HG03442 (cell line): ENCODE results near the gene XRCC6.
"Not testable (repeated sequence)": the region's sequence is repeated elsewhere in the genome, so short reads cannot be mapped to it uniquely, and the experiment has no call there.

Source experiments
- ATAC-seq: cut with Tn5 transposase; IDR thresholded peaks from one replicate; pipeline ENCODE4 v1.9.1; 2021; ENCODE audit warnings: mild to moderate bottlenecking, moderate library complexity; ENCODE audit not compliant: unreplicated experiment

Gene XRCC6

DNA sequence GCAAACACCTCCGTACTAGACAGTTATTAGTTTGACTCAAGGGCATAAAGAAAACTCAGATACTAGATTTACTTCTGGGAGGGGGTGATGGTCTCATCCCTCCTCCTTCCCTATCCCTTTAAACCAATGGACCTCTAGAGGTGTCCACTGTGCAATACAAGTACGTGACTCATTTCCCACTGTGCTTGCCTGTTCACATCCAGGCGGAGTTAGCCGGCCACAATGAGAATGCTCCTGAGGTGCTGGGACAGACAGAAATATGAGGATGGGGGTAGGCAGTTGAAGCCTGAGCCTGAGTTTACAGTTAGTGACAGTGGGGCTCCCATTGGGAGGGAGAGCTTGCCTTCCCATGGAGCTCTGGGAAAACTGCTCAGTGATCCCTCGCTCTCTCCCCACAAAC is 23.0 kb upstream of the XRCC6 start:
- no peak for ATAC-seq

DNA sequence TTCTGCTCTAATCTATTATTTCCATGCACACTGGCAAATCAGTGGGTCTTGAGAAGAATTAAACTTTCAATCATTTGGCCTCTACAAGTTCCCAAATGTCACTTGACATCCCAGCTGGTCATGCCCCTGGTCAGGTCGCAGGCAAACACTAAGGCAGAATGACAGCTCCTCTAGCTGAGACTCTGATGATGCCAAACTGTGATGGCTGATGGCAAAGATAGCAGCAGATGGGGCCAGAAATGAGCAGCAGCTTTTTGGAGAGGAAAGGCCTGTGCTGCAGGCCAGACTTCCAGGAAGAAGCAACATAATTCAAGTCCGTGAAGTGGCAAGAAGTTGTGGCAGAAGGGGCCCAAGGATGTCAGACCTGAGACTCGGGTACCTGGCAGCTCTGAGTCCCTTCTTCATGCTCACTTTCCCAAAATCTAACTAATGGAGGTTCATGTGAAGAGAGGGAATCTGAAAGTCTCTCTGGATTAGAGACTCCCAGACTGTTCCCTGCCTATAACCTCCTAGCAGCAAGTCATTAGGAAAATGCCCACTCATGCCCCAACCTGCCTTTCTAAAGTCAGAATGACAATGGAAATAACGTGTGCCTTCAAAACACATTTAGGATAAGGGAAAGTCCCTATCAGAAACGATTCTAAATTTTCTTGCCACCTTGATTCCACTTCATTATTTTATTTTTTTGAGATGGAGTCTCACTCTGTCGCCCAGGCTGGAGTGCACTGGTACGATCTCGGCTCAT is 22.0 kb upstream of the XRCC6 start:
- no peak for ATAC-seq

DNA sequence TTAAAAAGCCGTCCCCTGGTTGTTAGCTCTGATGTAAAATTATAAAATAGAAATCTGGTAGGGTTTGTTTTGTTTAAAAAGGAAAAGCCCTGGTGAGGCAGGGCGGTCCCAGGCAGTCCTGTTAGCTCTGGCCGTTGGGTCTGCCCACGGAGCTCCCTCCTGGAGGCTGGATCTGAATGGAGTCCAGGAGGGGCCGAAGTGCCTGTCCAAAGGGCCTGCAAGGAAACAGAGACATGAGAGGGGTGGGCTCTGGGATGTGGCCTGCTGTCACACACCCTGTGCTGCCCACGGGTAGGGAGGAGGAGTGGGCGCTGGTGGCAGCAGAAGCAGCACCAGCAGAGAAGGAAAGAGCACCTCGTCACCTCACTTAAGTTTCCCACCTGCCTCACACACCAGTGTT is 20.1 kb upstream of the XRCC6 start:
- ATAC-seq, result no peak

DNA sequence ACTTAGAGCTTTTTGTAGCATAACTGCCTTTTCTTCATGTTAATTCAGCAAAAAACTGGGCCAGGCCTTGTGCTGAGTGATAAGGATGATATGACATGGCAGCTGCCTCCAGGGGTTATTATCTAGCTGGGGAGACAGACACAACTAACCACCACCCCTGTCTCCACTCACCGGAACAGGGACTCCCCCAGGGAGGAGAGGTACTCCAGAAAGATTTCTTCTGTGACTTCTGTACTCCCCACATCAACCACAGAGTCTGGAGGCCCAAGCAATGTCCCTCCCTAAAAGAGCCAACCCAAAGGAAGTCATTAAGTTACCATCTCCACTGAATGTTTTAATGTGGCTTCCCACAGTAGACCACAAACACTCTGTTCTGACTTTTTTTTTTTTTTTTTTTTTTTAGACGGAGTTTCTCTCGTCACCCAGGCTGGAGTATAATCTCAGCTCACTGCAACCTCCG is 17.2 kb upstream of the XRCC6 start:
- ATAC-seq, result peak; percentile 74

DNA sequence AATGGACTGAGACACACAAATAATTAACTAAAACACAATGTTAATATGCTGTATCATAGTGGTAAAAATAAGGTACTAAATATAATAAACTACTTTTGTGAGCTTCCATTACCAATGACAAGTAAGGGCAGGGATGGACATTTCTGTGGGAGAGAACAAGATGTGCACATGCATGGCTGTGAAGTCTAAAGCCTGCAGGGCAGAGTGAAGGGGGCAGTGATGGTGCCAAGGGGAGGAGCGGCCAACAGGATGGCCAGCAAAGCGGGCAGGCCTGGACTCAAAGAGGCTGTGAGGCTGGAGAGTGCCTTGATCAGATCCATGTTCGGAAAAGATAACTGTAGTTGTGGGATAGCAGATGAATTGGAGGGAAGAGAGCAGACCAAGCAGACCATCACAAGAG is 12.7 kb upstream of the XRCC6 start:
- no peak for ATAC-seq

DNA sequence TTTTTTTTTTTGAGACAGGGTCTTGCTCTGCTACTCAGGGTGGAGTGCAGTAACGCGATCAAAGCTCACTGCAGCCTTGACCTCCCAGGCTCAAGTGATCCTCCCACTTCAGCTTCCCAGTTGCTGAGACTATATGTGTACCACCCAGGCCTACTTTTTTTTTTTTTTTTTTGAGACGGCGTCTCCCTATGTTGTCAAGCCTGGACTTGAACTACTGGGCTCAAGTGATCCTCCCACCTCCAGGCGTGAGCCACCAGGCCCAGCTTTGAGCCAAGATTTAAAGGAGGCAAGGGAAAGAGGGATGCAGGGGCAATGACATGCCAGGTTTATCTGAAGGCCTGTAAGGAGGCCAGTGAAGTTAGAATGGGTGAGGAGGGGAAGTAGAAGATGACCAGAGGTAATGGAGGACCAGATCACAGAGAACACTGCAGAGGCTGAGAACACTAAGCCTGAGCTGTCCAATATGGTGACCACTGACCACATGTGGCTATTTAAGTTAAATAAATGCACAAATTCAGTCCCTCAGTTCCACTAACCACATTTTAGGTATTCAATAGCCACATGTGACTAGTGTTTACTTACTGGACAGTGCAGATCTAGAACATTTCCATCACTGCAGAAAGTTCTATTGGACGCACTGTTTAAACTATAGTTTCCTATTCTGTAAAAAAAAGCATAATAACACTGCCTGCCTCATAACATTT is 8.3 kb upstream of the XRCC6 start:
- no peak for ATAC-seq

DNA sequence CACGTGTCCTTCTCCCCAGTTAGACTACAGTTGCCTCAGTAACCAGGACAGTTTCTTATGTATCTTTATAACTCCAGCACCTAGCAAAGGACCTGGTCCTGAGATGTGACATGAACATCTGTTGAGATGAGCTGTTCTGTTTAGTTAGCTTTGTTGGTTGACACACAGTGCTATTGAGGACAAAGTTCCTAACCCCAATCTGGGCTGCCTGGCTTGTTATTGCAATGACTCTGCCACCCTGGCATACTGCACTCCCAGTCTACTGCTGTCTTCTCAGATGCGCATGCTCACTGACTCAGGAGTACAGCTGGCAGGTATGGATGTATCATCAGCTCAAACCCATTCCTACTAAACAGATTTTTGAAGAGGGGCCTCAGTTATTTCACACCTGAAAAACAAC is 7.6 kb upstream of the XRCC6 start:
- no peak for ATAC-seq

DNA sequence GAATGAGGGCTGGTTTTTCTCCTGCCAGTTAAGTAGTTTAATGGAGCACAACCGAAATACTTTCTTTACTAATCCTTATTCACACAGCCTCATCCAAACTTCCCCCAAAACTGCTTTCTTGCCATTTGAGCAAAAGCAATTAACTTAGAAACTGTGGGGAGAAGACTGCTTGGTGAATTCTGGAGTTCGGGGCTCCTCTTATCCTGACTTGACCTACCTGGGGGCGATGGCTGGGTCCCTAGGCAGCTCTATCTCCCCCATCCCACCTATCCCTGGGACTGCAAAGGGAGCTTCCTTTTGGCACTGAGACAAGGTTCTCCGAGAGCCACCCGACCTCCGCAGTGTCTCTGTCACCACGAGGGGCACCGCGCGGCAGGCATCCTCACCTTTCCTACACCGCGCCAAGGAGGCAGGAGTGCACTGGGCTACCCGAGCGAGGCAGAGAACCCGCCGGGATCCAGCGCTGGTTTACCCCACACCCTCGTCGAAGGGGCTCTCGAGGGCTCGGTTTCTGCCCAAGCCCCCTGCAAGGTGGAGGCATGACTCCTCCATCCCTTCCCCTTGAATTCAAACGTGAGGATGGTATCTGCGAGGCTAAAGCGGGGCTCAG is 1.0 kb upstream of the XRCC6 start:
- ATAC-seq, result no peak

DNA sequence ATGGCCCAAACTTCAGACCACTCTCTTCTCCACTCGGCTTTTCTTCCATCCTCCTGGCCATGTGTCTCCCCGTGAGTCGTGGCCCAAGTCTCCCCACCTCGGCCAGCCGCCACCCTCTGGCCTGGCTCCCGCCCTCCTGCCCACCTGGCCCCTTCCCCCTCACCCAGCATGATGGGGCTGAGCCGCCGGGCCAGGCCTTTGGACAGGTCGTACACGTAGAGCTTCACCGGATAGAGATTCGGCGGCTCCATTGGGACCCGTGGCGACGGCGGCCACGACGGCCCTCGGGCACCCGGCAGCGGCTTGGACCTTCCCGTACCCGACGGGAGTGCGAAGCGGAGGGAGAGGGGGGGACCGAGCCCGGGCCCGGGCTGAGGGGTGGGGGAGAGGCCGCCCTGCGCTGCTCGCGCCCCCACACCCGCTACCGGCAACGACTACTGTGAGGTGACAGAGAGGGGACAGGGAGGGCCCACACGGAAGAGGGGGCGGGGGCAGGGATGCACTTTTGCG is 451 bp upstream of the XRCC6 start, which contains the start of gene DESI1:
Gene DESI1, minus strand, starts transcription at position 455 of the 510 bp plus-strand sequence. Its CDS starts 204 bp downstream, at position 251.
- no peak for ATAC-seq

DNA sequence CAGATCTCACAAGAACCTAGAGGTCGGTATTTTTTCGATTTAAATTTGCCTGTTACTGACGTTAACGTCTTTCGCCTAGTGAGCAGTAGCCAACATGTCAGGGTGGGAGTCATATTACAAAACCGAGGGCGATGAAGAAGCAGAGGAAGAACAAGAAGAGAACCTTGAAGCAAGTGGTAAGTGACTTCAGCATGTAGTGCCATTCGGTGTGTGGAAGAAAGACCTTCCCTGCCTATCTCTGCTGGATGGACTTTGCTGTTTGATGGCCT is 750 bp downstream of the XRCC6 start:
- ATAC-seq, result no peak

DNA sequence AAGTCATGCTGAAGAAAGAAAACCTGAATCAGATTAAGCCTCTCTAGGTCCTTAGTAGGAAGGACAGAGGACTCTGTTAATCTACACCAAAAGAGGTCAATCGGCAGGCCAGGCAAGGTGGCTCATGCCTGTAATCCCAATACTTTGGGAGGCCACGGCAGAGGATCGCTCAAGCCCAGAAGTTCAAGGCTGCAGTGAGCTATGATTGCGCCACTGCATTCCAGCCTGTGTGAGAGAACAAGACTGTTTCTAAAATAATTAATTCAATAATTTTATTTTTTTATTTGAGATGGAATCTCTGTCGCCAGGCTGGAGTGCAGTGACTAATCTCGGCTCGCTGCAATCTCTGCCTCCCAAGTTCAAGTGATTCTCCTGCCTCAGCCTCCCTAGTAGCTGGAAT is 4.5 kb downstream of the XRCC6 start:
- ATAC-seq, result no peak

DNA sequence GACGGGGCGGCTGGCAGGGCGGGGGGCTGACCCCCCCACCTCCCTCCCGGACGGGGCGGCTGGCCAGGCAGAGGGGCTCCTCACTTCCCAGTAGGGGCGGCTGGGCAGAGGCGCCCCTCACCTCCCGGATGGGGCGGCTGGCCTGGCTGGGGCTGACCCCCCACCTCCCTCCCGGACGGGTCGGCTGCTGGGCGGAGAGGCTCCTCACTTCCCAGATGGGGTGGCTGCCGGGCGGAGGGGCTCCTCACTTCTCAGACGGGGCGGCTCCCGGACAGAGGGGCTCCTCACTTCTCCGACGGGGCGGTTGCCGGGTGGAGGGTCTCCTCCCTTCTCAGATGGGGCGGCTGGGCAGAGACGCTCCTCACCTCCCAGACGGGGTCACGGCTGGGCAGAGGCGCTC is 10.0 kb downstream of the XRCC6 start:
- not testable (repeated sequence) for ATAC-seq

DNA sequence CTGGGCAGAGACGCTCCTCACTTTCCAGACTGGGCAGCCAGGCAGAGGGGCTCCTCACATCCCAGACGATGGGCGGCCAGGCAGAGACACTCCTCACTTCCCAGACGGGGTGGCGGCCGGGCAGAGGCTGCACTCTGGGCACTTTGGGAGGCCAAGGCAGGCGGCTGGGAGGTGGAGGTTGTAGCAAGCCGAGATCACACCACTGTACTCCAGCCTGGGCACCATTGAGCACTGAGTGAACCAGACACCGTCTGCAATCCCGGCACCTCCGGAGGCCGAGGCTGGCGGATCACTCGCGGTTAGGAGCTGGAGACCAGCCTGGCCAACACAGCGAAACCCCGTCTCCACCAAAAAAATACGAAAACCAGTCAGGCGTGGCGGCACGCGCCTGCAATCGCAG is 10.5 kb downstream of the XRCC6 start:
- not testable (repeated sequence) for ATAC-seq

DNA sequence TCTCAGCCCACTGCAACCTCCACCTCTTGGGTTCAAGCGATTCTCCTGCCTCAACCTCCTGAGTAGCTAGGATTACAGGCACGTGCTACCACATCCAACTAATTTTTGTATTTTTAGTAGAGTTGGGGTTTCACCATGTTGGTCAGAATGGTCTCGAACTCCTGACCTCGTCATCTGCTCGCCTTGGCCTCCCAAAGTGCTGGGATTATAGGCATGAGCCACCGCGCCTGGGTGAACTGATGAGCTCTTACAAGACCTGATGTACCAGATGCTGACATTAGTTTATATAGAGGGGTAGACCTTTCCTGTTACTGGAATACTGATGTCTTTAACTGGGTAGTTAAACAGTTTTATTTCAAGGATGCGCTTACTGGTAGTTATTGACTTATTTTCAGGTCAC is 13.5 kb downstream of the XRCC6 start:
- ATAC-seq, result not testable (repeated sequence)

DNA sequence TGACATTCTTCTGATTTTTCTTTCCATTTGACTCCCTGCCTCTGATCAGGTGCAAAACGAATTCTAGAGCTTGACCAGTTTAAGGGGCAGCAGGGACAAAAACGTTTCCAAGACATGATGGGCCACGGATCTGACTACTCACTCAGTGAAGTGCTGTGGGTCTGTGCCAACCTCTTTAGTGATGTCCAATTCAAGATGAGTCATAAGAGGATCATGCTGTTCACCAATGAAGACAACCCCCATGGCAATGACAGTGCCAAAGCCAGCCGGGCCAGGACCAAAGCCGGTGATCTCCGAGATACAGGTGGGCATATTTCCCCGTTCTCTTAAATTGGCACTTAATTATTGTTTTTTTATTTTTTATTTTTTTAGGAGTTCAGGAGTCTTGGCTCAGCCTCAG is 15.4 kb downstream of the XRCC6 start:
- no peak for ATAC-seq

DNA sequence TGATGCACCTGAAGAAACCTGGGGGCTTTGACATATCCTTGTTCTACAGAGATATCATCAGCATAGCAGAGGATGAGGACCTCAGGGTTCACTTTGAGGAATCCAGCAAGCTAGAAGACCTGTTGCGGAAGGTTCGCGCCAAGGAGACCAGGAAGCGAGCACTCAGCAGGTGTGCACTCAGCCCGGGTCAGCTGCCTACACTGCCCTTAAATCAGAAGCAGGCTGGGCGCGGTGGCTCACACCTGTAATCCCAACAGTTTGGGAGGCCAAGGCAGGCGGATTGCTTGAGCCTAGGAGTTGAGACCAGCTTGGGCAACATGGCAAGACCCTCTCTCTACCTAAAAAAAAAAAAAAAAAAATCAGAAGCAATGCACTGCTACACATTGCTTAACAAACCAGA is 16.5 kb downstream of the XRCC6 start:
- ATAC-seq, result not testable (repeated sequence)

DNA sequence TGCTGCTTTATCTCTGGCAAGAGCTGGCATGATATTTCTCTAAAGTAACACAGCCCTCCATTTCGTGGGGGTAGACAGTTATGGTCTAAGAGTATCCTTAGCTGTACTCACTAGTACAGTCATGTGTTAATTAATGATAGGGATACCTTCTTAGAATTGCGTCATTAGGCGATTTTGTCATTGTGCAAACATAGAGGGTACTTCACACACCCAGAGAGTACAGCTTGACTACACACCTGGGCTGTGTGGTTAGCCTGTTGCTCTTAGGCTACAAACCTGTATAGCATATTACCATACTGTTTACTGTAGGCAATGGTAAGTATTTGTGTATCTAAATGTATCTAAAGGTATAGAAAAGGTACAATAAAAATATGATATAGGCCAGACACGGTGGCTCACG is 17.0 kb downstream of the XRCC6 start:
- ATAC-seq, result no peak

DNA sequence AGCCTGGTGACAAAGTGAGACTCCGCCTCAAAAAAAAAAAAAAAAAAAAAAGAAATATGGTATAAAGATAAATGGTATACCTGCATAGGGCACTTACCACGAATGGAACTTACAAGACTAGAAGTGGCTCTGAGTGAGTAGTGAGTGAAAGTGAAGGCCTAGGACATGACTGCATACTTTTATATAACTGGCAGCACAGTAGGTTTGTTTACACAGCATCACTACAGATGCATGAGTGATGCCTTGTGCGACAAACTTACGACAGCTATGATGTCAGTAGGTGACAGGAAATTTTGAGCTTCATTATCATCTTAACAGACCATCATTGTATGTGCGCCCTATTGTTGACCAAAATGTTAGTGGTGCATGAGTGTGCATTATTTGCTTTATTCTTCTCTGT is 17.7 kb downstream of the XRCC6 start:
- no peak for ATAC-seq

DNA sequence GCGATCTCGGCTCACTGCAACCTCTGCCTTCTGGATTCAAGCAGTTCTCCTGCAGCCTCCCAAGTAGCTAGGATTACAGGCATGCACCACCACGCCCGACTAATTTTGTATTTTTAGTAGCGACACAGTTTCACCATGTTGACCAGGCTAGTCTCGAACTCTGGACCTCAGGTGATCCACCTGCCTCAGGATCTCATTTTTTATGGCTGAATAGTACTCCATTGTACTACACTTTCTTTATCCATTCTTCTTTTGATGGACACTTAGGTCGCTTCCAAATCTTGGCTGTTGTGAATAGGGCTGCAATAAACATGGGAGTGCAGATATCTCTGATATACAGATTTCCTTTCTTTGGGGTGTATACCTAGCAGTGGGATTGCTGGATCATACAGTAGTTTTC is 20.8 kb downstream of the XRCC6 start:
- no peak for ATAC-seq

DNA sequence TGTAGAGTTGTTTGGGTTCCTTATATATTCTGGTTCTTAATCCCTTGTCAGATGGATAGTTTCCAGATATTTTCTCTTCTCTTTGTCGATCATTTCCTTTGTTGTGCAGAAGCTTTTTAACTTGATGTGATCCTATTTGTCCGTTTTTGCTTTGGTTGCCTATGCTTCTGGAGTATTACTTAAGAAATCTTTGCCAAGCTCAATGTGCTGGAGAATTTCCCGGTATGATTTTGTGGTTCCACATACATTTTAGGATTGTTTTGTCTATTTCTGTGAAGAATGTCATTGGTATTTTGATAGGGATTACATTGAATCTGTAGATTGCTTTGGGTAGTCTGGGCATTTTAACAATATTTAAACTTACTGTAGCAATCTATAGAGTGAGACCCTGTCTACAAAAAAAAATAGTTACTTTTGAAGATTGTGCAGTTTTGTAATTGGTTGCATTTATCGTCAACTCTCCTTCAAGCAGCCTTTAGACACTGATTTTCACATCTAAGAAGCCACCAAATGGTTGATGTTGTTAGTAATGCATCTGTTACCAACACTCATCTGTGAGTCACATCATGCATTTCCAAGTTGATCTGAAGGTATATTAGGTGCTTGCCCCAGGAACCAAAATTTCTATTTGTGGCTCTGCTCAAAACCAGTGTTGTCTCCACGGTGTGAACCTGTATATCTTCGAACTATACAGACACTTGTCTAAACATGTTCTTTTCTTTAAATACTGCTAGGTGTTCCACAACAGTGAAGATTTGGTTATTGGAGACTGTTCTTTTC is 21.4 kb downstream of the XRCC6 start:
- ATAC-seq, result no peak

DNA sequence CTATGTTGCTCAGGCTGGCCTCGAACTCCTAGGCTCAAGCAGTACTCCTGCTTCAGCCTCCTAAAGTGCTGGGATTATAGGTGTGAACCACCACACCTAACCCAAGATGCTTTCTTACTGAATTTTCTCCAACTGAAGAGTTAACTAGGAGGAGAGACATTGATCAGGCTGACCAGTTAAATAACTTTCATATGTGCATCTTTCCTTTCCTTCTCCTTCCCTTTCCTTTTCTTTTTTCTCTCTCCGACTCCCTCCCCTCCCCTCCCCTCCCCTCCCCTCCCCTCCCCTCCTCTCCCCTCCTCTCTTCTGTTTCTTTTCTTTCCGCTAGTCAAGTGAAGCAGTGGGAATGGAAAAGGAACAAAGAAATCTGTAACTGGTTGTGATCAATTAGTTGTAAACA is 26.7 kb downstream of the XRCC6 start:
- no peak for ATAC-seq
